ENCODE results near the gene C16orf86. TPM values are rescaled to one million over a fixed set of nuclear protein-coding genes. Genes with fewer than 3 reads are reported as not detected.

Gene C16orf86
- total RNA-seq, 1 donor from 2014 or later: 0.79 TPM

GRCh38 chr16:67672306-67672705 lies 5.7 kb downstream of the C16orf86 start:
- H3K36me3 ChIP-seq (ENCODE audit: control insufficient read depth, insufficient read depth, low read length): peaks cover 3% of the 10 kb centered on the region
- FAIRE-seq (no peak), DNase-seq (ENCODE audit: low read depth) (no peak)
- no peak for TF ChIP-seq CTCF (IDR thresholded peaks at IDR 0.05; ENCODE audit: insufficient read depth, low read length, severe bottlenecking)
- no peaks in the 10 kb centered on the region for H3K27me3 ChIP-seq (ENCODE audit: control insufficient read depth, insufficient read depth, low read length)
- H3K4me3 ChIP-seq (ENCODE audit: low read depth, low read length): no peak overlapping the region

GRCh38 chr16:67672739-67673662 lies 6.4 kb downstream of the C16orf86 start:
- peak; percentile 91 for FAIRE-seq
- Histone ChIP-seq H3K36me3 (ENCODE audit: control insufficient read depth, insufficient read depth, low read length) (peaks cover 3% of the 10 kb centered on the region), H3K4me3 (ENCODE audit: low read depth, low read length) (no peak overlapping the region), H3K27me3 (ENCODE audit: control insufficient read depth, insufficient read depth, low read length) (no peaks in the 10 kb centered on the region)
- TF ChIP-seq CTCF (IDR thresholded peaks at IDR 0.05; ENCODE audit: insufficient read depth, low read length, severe bottlenecking): peak; percentile 82
- DNase-seq (ENCODE audit: low read depth): peak; percentile 49

GRCh38 chr16:67673712-67674580 lies 7.3 kb downstream of the C16orf86 start:
- TF ChIP-seq CTCF (IDR thresholded peaks at IDR 0.05; ENCODE audit: insufficient read depth, low read length, severe bottlenecking): no peak
- H3K36me3 ChIP-seq (ENCODE audit: control insufficient read depth, insufficient read depth, low read length): peaks cover 3% of the 10 kb centered on the region
- FAIRE-seq (no peak), DNase-seq (ENCODE audit: low read depth) (peak; percentile 13)
- H3K4me3 ChIP-seq (ENCODE audit: low read depth, low read length): no peak overlapping the region
- no peaks in the 10 kb centered on the region for H3K27me3 ChIP-seq (ENCODE audit: control insufficient read depth, insufficient read depth, low read length)

- DNase-seq (ENCODE audit: low read depth) (no peak), FAIRE-seq (no peak)
- no peaks in the 10 kb centered on the region for H3K27me3 ChIP-seq (ENCODE audit: control insufficient read depth, insufficient read depth, low read length)
- peaks cover 3% of the 10 kb centered on the region for H3K36me3 ChIP-seq (ENCODE audit: control insufficient read depth, insufficient read depth, low read length)
- H3K4me3 ChIP-seq (ENCODE audit: low read depth, low read length): no peak overlapping the region
- no peak for TF ChIP-seq CTCF (IDR thresholded peaks at IDR 0.05; ENCODE audit: insufficient read depth, low read length, severe bottlenecking)
Measured at GRCh38 chr16:67674851-67675578, 8.4 kb downstream of the C16orf86 start.

GRCh38 chr16:67675579-67675935 lies 8.9 kb downstream of the C16orf86 start:
- no peak for TF ChIP-seq CTCF (IDR thresholded peaks at IDR 0.05; ENCODE audit: insufficient read depth, low read length, severe bottlenecking)
- FAIRE-seq: no peak

More at GRCh38 chr16:67675579-67675935, 8.9 kb downstream of the C16orf86 start:
- H3K4me3 ChIP-seq (ENCODE audit: low read depth, low read length): no peak overlapping the region
- DNase-seq (ENCODE audit: low read depth): no peak
- no peaks in the 10 kb centered on the region for H3K27me3 ChIP-seq (ENCODE audit: control insufficient read depth, insufficient read depth, low read length)
- H3K36me3 ChIP-seq (ENCODE audit: control insufficient read depth, insufficient read depth, low read length): peaks cover 3% of the 10 kb centered on the region

Measured in bronchial epithelial cell (primary cell).